ENCODE data around the gene MLYCD.

MLYCD gene

DNA sequence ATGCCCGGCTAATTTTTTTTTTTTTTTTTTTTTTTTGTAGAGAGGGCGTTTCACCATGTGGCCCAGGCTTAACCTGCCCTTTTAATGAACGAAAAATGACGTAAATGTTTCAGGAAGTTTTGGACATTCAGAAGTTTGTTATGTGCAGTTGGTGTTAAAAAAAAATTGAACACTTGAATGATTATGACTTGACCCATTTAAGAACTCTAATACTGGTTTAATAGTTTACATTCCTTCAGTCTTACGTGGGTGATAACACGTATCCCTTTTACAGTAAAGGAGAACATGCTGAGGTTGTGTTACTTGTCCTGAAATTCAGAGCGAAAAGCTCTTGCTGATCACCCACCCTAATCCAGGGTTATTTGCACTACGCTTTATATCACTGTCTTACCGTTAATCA, 1.7 kb downstream of the MLYCD start:
- DNase-seq: no peak

DNA sequence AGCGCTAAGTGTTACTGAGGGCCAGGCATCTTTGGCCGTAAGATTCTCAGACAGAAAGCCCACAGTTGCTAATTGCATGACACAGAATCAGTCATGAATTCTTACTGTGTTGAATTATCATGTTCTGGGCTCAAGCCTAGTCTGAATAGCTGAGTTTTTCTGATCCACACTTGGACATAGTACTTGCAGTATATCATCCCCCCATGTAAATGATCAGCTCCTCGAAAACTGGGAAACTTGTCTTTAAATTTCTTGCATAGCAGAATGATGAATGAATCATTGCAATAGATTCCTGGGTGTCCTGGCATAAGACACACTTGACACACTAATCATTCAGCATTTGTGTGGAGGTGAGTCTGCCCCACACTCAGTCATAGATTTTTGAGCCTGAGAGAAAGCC, 2.2 kb downstream of the MLYCD start:
- no peak for DNase-seq

DNA sequence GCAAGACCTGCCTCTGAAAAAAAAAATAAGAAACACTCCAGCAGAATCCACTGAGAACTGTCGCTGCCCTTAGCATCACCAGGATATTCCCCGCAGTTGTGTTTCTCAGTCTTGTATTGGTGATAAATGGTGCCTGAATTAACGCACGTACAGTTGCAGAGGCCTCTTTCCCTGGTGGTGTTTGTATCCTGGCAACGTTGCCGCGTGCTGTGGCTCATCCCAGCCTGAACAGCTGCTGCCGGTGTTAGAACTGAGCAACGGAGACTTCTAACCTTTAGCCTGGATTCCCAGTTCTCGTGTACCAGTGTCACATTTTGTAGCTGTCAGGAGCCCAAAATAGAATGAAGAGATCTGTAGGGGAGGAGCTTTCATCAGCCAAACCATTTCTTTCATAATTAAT, 4.8 kb downstream of the MLYCD start:
- no peak for DNase-seq

DNA sequence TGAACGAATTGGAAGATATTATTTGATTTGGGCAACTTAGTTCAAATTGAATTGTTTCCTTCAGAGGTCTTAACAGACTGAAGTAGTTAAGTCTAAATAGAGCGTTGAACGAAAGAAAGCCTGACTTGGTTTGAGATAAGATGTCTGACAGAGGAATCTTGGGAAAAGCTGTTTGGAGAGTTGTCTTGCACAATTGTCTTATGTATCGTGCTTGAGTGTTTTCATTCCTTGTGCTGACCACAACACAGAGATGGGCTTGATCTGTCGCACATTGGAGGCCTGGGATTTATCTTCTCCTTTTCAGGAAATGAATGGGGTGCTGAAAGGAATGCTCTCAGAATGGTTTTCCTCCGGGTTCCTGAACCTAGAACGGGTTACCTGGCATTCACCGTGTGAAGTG, 7.8 kb downstream of the MLYCD start:
- no peak for DNase-seq

DNA sequence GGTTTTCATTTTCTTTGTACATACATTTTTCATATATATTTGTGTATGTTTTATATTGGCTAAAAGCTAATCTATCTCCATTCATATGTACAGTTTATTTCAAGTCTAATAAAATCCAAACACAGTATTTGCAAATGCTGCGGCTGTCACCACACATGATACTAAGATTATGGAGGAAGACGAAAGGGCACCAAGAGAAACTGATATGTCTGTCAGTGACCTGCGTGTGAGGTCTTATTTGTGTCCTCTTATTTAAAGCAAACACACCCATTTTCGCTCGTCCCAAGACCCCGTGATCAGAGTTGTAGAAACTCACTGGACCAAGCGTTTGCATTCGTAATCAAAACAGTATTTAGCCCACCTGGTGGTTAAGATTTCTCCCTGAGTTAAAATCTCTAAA, 8.2 kb downstream of the MLYCD start:
- no peak for DNase-seq

DNA sequence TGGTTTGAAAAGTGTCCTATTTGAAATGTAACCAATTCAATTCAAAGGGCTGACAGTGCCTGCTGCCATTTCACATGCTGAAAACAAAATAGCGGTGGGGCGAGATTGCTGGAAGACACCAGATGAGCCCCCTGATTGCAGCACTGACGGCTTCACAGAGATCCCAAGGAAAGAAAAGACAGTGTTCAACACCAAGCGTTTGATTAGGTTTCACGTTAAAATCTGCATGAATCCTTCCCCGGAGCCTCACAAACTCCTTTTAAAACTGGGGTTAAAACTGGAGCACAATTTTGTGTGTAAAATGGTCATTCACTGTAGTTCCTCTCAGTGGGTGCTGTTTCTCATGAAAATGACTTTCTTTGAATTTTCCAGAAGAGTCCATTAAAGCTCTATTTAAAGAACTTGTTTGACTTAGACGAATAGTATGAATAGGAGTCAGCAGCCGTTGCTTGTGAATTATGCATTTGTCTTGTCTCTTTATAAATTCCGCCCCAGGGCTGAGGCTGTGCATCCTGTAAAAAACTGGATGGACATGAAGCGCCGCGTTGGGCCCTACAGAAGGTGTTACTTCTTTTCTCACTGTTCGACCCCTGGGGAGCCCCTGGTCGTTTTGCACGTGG, 8.8 kb downstream of the MLYCD start:
- no peak for DNase-seq

DNA sequence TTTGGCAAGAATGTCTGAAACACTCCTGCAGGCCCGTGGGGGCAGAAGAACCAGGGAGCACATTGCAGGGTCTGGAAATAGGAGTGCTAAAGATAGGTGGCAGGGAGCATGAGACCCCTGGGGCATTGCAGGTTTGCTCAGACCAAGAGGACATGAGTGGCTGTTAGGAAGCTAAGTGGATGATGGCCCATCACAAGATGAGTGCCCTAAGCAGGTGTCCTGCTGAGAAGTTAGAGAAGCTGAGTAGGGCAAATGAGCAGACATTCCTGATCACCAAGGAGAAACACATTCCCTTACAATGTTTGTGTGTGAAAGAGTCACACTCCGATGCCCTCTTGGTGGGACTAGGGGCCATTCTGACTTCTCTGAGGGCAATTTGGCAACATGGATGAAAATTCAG, 9.9 kb downstream of the MLYCD start:
- DNase-seq: no peak

DNA sequence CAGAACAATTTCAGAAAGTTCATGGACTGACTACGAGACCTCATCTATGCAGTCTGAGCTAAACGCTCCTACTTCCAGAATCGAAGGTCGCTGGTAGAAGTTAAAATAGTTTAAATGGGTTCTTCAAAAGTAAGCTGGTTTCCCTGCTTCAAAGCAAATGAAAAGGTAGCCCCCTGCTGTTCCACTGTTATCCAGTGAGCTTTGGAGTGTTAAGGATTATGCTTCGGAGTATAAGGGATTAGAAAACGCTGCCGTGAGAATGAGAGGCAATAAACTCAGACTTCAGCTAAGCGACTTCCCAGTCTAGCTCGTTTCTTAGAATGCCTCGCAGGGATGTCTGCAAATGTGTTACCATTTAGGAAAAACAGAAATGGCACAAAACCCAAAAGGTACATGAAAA, 12.4 kb downstream of the MLYCD start:
- no peak for DNase-seq

DNA sequence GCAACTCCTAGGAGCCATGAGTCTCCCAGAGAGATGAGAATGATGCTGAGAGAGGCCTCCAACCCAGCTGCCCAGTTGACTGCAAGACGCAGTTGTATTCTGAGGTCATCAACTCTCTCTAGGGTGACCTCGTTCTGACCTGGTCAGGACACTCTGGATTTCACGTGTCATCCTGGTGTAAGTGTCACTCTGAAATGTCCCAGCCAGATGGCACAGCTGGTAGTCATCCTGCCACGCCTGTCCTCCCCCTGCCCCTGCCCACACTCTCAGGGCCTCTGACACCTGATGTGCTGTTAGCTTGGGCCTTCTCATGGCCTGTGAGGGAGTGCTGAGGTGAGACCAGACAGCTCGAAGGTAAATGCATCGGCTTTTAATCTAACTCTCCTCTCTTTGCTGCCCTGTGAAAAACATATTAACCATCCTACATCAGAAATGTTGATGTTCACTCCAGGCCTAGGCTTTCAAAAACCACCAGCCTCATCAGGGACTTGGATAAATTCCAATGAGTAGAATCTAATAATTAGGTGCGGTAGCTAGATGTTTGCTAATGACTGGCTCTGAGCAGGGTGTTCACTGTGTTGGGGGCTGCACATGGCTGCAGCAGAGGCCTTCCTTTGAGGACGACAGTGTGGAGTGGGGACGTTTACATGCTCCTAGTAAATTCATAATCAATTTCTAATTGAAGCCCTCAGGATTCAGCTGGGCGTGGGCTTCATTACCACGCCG, 13.8 kb downstream of the MLYCD start:
- no peak for DNase-seq

DNA sequence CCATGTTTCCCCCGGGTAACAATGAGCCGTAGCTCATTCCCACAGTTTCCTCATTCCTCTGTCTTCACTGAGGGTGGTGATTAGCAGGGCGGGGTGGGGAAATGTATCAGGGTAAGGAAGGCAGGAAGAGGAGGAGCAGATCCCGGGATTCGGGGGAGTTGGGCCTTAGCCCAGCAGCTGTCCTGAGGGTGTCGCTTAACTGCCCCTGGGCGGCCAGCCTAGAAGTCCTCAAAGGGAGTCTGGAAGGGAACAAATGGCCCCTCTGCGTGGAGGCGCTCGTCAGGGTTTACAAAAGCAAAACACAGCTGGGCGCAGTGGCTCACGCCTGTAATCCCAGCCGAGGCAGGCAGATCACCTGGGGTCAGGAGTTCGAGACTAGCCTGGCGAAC, 14.3 kb downstream of the MLYCD start:
- no peak for DNase-seq

DNA sequence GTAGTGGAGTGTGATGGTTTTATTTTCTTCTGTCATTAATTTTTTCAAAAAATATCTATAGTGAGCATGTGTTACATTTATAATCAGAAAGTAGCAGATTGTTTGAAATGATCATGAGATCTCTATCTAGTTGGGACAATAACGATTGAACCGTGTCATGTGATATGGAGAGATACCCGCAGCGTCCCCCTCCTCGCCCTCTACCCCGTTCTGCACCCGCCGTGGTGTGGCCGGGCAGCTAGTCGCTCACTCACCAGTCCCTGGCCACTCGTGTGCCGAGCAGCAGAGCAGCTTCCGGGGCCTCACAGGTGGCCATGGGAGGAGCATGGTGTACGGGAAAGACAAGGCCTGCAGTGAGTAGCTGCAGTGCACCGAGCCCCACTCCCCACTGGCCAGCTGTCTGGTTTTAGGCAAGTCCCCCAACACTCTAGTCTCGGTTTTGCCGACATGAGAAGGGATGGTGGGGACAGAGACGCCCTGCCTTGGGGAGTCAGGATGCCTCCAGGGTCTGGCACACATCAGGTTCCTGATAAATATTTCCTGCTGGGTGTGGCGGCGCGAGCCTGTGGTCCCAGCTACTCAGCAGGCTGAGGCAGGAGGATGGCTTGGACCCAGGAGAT, 15.3 kb downstream of the MLYCD start:
- no peak for DNase-seq

DNA sequence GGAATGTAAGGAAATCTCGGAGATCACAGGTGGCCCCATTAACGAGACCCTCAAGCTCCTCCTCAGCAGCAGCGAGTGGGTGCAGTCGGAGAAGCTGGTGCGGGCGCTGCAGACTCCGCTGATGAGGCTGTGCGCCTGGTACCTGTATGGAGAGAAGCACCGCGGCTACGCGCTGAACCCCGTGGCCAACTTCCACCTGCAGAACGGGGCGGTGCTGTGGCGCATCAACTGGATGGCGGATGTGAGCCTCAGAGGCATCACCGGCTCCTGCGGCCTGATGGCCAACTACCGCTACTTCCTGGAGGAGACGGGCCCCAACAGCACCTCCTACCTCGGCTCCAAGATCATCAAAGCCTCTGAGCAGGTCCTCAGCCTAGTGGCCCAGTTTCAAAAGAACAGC, 16.2 kb downstream of the MLYCD start:
- DNase-seq: no peak

DNA sequence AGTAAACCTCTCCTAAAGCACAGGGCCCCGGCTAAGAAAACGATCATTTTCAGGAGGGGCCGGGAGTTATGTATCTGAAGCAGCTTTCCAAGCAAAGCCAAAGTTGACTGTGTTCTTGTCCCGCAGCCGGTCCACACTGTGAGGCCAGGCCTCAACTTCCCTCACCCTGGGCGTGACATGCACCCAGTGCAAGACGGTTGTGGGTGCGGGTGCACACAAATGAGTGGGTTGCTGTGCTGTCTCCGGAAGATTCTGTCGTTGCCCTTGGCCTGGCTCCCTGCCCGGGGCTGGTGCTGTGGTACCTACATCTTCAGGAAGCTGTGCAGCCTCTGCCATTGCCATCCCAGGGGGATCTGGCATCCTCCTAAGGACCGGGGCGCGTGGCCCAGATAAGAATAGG, 16.6 kb downstream of the MLYCD start:
- DNase-seq: no peak

DNA sequence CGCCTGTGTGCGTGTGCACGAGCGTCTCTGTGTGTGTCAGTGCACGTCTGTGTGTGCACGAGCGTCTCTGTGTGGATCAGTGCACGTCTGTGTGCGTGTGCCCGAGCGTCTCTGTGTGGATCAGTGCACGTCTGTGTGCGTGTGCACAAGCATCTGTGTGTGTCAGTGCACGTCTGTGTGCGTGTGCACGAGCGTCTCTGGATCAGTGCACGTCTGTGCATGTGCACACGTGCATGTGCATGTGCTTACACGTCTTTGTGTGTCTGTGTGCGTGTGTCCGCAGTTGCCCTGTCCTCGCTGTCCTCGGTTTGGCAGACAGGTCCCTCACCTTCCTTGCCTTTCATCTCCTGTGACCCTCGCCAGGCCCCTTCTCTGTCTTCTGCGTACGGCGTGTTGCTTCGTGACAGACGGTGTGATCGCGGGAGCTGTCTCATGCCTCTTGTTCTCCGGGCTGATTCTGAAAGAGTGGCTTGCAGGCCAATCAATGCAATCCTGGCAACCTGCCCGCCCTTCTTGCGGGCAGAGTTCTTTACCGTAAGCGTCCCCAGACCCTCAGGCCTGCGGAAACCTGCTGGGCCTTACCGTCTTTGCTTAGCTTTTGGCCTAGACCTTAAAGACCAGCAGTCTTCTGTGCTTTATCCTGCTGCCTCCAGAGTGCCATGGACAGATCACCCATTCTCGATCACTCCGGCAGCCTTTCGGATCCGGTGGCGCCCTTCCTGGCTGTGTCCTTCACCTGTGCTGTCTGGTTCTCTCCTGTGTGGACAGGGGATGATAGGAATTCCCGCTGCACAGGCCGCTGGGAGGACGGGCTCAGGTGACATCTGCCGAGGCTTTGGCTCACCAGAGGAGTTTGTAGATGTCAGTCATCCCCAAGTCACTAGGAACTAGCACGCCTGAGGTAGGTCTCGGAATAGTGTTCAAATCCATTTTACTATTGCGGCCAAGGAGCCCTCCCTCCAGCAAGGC, 18.5 kb downstream of the MLYCD start:
- DNase-seq: no peak

DNA sequence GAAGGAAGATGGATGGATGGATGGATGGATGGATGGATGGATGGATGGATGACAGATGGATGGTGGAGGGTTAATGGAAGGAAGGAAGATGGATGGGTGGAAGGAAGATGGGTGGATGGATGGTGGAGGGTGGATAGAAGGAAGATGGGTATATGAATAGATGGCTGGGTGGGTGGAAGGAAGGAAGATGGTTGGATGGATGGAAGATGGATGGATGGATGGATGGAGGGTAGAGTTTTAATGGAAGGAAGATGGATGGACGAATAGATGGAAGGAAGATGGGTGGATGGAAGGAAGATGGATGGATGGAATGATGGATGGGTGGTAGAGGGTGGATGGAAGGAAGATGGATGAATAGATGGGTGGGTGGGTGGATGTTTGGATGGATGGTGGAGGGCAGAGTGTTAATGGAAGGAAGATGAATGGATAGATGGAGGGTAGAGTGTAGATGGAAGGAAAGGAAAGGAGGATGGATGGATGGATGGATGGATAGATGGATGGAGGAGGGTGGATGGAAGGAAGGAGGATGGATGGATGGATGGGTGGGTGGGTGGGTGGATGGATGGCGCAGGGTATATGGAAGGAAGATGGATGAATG, 22.1 kb downstream of the MLYCD start:
- DNase-seq: no peak

DNA sequence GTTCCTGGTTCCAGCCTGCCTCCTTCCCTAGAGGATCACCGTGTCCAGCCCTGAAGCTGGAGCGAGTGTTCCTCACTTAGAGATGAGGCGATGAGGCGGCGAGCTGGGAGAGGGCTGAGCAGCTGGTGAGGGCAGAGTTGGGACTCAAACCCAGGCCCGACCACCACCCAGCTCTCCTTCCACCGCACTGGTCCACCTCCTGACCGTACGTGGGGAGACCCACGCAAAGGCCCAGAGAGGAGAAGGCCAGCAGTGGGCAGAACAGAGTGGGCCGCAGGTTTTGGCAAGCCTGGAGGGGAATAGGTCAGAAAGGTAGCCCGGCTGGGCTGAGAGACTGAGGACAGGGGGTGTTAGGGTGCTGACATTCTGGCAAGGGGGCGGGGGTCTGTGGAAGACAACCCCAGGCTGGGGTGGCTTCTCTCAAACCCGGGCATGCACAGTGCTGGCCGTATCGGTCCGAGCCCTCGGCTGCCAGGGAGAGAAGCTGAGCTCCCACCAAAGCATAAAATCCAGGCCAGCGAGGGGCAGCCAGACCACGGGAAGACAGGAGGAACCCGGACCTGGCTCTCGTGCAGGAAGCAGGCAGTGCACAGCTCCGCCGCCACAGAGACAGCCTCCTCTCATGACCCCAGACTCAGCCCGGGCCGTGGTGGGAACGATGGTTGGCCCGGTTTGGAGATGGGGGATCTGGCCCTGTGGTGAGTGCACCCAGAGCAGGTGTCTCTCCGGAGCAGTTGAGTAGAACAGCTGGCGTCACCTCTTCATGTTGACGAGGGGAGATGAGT, 24.9 kb downstream of the MLYCD start:
- no peak for DNase-seq

DNA sequence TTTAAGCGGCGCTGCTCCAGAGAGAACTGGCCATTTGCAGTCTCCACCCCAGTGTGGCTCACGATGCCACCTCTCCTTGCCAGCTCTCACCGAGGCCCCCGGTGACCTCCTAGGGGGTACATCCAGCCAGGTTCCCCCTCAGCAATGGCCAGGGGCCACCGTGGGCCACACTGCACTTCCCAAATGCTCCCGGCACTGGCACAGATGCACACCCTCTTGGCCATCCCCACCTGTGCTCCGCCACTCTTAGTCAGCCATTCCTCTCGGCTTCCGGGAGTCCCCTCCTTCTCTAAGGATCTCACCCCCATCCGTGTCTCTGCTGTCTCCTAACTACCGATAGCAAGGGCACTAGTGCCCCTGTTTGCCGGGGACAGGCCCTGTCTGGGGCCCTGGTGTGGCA, 25.8 kb downstream of the MLYCD start:
- DNase-seq: no peak

DNA sequence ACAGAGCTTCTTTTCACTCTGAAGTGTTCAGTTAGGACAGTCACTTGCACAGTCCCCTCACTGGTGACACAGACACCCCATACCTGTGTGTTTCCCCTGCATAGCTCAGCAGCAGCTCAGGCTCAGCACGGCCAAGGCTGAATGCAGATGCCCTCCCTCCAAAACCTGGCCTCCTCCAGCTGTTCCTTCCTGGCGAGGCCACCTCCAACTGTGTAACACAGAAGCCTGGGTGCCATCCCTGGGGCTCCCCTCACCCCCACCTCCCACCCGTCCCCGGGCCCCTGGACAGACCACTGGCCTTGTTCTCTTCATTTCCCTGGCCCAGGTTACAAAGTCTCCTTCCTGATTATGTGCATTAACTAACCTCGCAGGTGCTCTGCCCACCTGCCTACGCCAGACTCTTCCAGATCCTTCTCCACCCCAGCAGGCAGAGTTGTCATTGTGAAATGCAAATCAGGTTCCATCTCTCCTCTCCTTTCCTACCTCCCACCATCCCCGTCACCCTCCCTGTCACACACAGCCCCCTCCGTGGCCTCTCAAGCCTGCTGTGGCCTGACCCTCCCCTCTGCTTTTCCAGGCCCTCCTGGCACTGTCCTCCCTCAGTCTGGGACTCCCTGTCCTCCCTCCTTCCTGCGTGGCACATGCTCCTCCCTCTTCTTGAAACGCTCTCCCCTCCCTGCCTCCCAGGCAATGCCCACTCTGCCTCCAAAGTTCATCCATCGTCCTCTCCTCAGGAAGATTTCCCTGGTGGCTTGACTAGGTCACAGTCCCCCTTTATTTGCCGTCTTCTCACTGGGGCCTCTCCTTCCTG, 26.4 kb downstream of the MLYCD start:
- no peak for DNase-seq

DNA sequence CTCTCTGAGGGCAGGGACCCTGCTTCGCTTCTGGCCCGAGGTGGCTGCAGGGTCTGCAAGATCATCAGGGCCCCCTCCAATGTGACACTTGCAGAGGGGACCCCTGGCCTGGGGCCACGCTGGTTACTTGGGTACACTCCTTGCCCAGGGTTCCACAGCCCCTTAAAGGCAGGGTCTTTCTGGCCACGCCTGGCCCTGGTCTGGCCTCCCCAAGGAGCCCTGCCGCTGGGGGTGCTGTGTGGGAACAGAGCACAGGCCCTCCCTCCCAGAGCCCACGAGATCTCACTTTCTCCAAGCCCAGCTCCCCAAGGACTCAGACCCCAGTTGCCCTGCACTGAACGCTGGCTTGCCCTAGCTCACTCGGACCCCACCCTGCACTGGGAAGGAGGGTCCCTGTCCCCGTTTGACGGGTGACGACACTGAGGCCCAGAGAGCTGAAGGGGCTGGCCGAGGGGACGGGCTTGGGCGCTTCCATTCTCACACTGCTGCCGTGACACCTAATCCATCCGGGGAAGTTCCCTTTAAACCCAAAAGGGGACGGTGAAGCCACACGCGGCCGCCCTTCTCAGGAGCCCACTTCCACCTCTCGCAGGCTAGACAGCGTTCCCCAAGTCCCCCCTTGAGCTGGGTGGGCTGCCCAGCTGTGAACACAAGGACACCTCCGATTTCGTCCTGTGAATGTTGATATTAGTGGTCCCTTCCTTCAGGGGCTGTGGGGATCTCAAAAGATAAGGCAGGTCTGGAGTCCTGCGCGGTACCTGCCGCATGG, 27.2 kb downstream of the MLYCD start:
- DNase-seq: no peak

DNA sequence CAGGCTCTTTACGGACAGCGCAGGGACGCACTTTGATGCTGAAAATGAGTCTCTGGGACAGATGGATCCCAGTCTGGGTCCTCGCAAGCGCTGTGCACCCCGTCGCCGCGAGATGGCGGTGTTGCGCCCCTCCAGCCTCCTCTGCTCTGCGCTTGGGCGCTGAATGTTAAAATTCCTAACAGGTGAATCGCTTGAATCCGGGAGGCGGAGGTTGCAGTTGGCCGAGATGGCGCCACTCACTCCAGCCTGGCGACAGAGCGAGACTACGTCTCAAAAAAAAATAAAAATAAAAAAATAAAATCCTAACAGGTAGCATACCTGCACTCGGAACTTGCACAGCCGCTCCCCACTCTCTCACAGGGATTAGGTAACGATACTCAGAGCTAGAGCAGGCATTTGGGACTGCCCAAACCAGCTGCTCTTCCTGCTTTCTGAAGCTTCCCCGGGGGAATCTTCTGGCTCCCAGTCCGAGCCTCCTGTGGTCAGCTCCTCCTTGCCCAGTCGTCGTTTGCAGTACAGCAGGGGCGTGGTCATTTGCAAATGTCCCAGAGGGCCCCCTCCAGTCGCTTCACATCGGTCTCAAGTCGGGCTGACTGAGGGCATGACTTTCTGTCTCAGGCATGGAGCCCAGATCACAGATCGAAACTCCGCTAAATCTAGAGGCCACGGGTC, 27.9 kb downstream of the MLYCD start:
- DNase-seq: peak; percentile 50

All from NCI-H345 (cell line).